Measurements from ENCODE around the gene MAD1L1.

DNA sequence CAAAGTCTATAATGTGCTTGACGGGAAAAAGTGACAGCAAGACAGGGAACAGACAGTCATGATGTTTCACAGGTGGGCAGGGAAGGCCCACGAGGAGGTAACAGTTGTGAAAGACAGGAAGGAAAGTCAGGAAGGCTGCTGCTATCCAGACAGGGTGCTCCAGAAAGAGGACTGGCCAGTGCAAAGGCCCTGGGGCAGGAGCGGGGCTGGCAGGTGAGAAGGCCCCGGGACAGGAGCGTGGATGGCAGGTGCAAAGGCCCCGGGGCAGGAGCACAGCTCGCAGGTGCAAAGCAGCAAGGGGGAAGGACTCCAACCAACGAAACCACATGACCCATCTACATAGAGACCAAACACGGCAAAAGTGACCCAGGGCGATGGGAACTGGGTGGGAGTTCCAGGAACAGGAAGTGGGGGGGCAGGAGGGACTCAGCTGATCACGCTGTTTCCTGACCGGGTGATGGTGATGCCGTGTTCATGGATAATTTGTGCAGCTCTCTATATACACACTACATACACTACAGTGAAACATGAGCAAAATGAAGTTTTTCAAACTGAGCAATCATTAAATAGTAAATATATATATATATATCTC is 138.2 kb downstream of the MAD1L1 start:
- TF ChIP-seq, protein P1, sequence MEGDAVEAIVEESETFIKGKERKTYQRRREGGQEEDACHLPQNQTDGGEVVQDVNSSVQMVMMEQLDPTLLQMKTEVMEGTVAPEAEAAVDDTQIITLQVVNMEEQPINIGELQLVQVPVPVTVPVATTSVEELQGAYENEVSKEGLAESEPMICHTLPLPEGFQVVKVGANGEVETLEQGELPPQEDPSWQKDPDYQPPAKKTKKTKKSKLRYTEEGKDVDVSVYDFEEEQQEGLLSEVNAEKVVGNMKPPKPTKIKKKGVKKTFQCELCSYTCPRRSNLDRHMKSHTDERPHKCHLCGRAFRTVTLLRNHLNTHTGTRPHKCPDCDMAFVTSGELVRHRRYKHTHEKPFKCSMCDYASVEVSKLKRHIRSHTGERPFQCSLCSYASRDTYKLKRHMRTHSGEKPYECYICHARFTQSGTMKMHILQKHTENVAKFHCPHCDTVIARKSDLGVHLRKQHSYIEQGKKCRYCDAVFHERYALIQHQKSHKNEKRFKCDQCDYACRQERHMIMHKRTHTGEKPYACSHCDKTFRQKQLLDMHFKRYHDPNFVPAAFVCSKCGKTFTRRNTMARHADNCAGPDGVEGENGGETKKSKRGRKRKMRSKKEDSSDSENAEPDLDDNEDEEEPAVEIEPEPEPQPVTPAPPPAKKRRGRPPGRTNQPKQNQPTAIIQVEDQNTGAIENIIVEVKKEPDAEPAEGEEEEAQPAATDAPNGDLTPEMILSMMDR (conservative IDR thresholded peaks at IDR 0.05 in 1 of 2, IDR thresholded peaks at IDR 0.05 in 1 of 2; ENCODE audit: low read depth in 1 of 2, low read length in 2 of 2), result no peak
- no peak for TF ChIP-seq EZH2 (IDR thresholded peaks at IDR 0.05; ENCODE audit: low read length, missing control alignments)

Measured in fibroblast of lung (primary cell).